ENCODE measurements around the gene PNLIPRP2. TPM values are rescaled to one million over a fixed set of nuclear protein-coding genes. Genes with fewer than 3 reads are reported as not detected.

Gene PNLIPRP2
- total and polyA plus RNA-seq, 2 donors, result 0.25 TPM; not detected in 1

- 75% methylated on average over 17 of the region's 17 CpGs for WGBS
- H3K9me3 ChIP-seq (ENCODE audit: control insufficient read depth in 2 of 2, insufficient read depth in 1 of 2, low read length in 1 of 2), result no peaks in the 10 kb centered on the region
Measured at GRCh38 chr10:116690356-116691322, 69.9 kb downstream of the PNLIPRP2 start.

GRCh38 chr10:116691635-116692034, 70.9 kb downstream of the PNLIPRP2 start:
- Histone ChIP-seq H3K36me3 (ENCODE audit: control insufficient read depth in 2 of 2, insufficient read depth in 2 of 2, low read length in 1 of 2) (no peaks in the 10 kb centered on the region), H3K27me3 (ENCODE audit: control insufficient read depth in 2 of 2, insufficient read depth in 1 of 2, low read length in 1 of 2) (peaks cover 0 to 12% of the 10 kb centered on the region in 2 donors), H3K4me3 (ENCODE audit: low read length in 2 of 2) (no peak overlapping the region), H3K9me3 (ENCODE audit: control insufficient read depth in 2 of 2, insufficient read depth in 1 of 2, low read length in 1 of 2) (no peaks in the 10 kb centered on the region), H3K27ac (ENCODE audit: low read depth in 1 of 2, low read length in 1 of 2) (no peak overlapping the region), H3K4me1 (ENCODE audit: control insufficient read depth in 2 of 2, insufficient read depth in 2 of 2, low read length in 2 of 2) (peaks cover 0 to 4% of the 10 kb centered on the region in 2 donors)
- no peak for DNase-seq (ENCODE audit: low read depth in 6 of 9, low spot score in 9 of 9)
- WGBS, result 67% methylated on average over 6 of the region's 6 CpGs

More at GRCh38 chr10:116690356-116691322, 69.9 kb downstream of the PNLIPRP2 start:
- Histone ChIP-seq H3K4me1 (ENCODE audit: control insufficient read depth in 2 of 2, insufficient read depth in 2 of 2, low read length in 2 of 2) (peaks cover 0 to 4% of the 10 kb centered on the region in 2 donors), H3K27me3 (ENCODE audit: control insufficient read depth in 2 of 2, insufficient read depth in 1 of 2, low read length in 1 of 2) (peaks cover 0 to 12% of the 10 kb centered on the region in 2 donors), H3K36me3 (ENCODE audit: control insufficient read depth in 2 of 2, insufficient read depth in 2 of 2, low read length in 1 of 2) (no peaks in the 10 kb centered on the region), H3K27ac (ENCODE audit: low read depth in 1 of 2, low read length in 1 of 2) (no peak overlapping the region), H3K4me3 (ENCODE audit: low read length in 2 of 2) (no peak overlapping the region)
- DNase-seq (ENCODE audit: low read depth in 6 of 9, low spot score in 9 of 9), result no peak

GRCh38 chr10:116692225-116692624, 71.5 kb downstream of the PNLIPRP2 start:
- Histone ChIP-seq H3K27me3 (ENCODE audit: control insufficient read depth in 2 of 2, insufficient read depth in 1 of 2, low read length in 1 of 2) (peaks cover 0 to 12% of the 10 kb centered on the region in 2 donors), H3K4me1 (ENCODE audit: control insufficient read depth in 2 of 2, insufficient read depth in 2 of 2, low read length in 2 of 2) (peaks cover 0 to 4% of the 10 kb centered on the region in 2 donors), H3K4me3 (ENCODE audit: low read length in 2 of 2) (no peak overlapping the region), H3K9me3 (ENCODE audit: control insufficient read depth in 2 of 2, insufficient read depth in 1 of 2, low read length in 1 of 2) (no peaks in the 10 kb centered on the region), H3K27ac (ENCODE audit: low read depth in 1 of 2, low read length in 1 of 2) (no peak overlapping the region), H3K36me3 (ENCODE audit: control insufficient read depth in 2 of 2, insufficient read depth in 2 of 2, low read length in 1 of 2) (no peaks in the 10 kb centered on the region)
- DNase-seq (ENCODE audit: low read depth in 6 of 9, low spot score in 9 of 9), result no peak
- WGBS, result 95% methylated on average over 8 of the region's 8 CpGs

- H3K4me3 ChIP-seq (ENCODE audit: low read length in 2 of 2), result no peak overlapping the region
- H3K36me3 ChIP-seq (ENCODE audit: control insufficient read depth in 2 of 2, insufficient read depth in 2 of 2, low read length in 1 of 2), result no peaks in the 10 kb centered on the region
- peaks cover 0 to 11% of the 10 kb centered on the region in 2 donors for H3K27me3 ChIP-seq (ENCODE audit: control insufficient read depth in 2 of 2, insufficient read depth in 1 of 2, low read length in 1 of 2)
- no peak for DNase-seq (ENCODE audit: low read depth in 6 of 9, low spot score in 9 of 9)
- H3K27ac ChIP-seq (ENCODE audit: low read depth in 1 of 2, low read length in 1 of 2), result no peak overlapping the region
- H3K9me3 ChIP-seq (ENCODE audit: control insufficient read depth in 2 of 2, insufficient read depth in 1 of 2, low read length in 1 of 2), result no peaks in the 10 kb centered on the region
- no peaks in the 10 kb centered on the region for H3K4me1 ChIP-seq (ENCODE audit: control insufficient read depth in 2 of 2, insufficient read depth in 2 of 2, low read length in 2 of 2)
- WGBS, result 61% methylated on average over 14 of the region's 14 CpGs
Measured at GRCh38 chr10:116694243-116694926, 73.6 kb downstream of the PNLIPRP2 start.

Other genes starting within 250 kb of the PNLIPRP2 start
- gene PNLIPRP3, start 193.1 kb upstream of the PNLIPRP2 start, total RNA-seq, result not detected
- 0.23 TPM for gene PNLIPRP3, start 193.1 kb upstream of the PNLIPRP2 start, polyA plus RNA-seq
- gene PNLIP, start 75.0 kb upstream of the PNLIPRP2 start, total RNA-seq, result 0.09 TPM
- gene PNLIP, start 75.0 kb upstream of the PNLIPRP2 start, polyA plus RNA-seq, result 0.18 TPM
- gene PNLIPRP1, start 30.0 kb upstream of the PNLIPRP2 start, total RNA-seq, result not detected
- gene PNLIPRP1, start 30.0 kb upstream of the PNLIPRP2 start, polyA plus RNA-seq, result 0.02 TPM
- 1.7 TPM for gene HSPA12A, start 121.6 kb downstream of the PNLIPRP2 start, total RNA-seq
- gene HSPA12A, start 121.6 kb downstream of the PNLIPRP2 start, polyA plus RNA-seq, result 4.4 TPM
- gene ENO4, start 228.5 kb downstream of the PNLIPRP2 start, total RNA-seq, result 0.14 TPM
- gene ENO4, start 228.5 kb downstream of the PNLIPRP2 start, polyA plus RNA-seq, result 0.11 TPM